HG03342 (cell line): ENCODE data around the gene ZDHHC1.

Source experiments
- ATAC-seq: cut with Tn5 transposase; IDR thresholded peaks from one replicate; pipeline ENCODE4 v1.9.1; 2021; ENCODE audit warnings: mild to moderate bottlenecking, moderate library complexity; ENCODE audit not compliant: unreplicated experiment

Gene ZDHHC1

GRCh38 chr16:67411339-67411738 is 4.9 kb downstream of the ZDHHC1 start:
- ATAC-seq, result no peak

- no peak for ATAC-seq
Measured at GRCh38 chr16:67409631-67410030, 6.6 kb downstream of the ZDHHC1 start.

GRCh38 chr16:67407788-67408452 is 8.4 kb downstream of the ZDHHC1 start:
- no peak for ATAC-seq

- no peak for ATAC-seq
Measured at GRCh38 chr16:67407176-67407787, 9.0 kb downstream of the ZDHHC1 start.

- ATAC-seq, result no peak
Measured at GRCh38 chr16:67406111-67406971, 9.9 kb downstream of the ZDHHC1 start.

GRCh38 chr16:67405336-67405735 is 10.9 kb downstream of the ZDHHC1 start:
- no peak for ATAC-seq

- no peak for ATAC-seq
Measured at GRCh38 chr16:67404740-67405226, 11.5 kb downstream of the ZDHHC1 start.

- no peak for ATAC-seq
Measured at GRCh38 chr16:67403976-67404555, 12.2 kb downstream of the ZDHHC1 start.

GRCh38 chr16:67400901-67401300 is 15.4 kb downstream of the ZDHHC1 start:
- ATAC-seq, result no peak

GRCh38 chr16:67399749-67400704 is 16.2 kb downstream of the ZDHHC1 start:
- no peak for ATAC-seq

- ATAC-seq, result no peak
Measured at GRCh38 chr16:67399218-67399733, 17.0 kb downstream of the ZDHHC1 start.

GRCh38 chr16:67398546-67399217 is 17.6 kb downstream of the ZDHHC1 start:
- ATAC-seq, result no peak

GRCh38 chr16:67397812-67398545 is 18.3 kb downstream of the ZDHHC1 start:
- no peak for ATAC-seq

- ATAC-seq, result no peak
Measured at GRCh38 chr16:67397036-67397801, 19.1 kb downstream of the ZDHHC1 start.

GRCh38 chr16:67396159-67397035 is 19.9 kb downstream of the ZDHHC1 start:
- ATAC-seq, result no peak

GRCh38 chr16:67395458-67396158 is 20.7 kb downstream of the ZDHHC1 start:
- ATAC-seq, result no peak
